GM19351 (cell line): ENCODE data around the gene MLYCD.
A peak's percentile ranks its signal among the peaks of the same experiment; 100 is the strongest.

Experiments
- ATAC-seq: cut with Tn5 transposase; IDR thresholded peaks from one replicate; pipeline ENCODE4 v1.9.1; 2021; ENCODE audit warnings: mild to moderate bottlenecking, moderate library complexity; ENCODE audit not compliant: unreplicated experiment

Gene MLYCD

DNA sequence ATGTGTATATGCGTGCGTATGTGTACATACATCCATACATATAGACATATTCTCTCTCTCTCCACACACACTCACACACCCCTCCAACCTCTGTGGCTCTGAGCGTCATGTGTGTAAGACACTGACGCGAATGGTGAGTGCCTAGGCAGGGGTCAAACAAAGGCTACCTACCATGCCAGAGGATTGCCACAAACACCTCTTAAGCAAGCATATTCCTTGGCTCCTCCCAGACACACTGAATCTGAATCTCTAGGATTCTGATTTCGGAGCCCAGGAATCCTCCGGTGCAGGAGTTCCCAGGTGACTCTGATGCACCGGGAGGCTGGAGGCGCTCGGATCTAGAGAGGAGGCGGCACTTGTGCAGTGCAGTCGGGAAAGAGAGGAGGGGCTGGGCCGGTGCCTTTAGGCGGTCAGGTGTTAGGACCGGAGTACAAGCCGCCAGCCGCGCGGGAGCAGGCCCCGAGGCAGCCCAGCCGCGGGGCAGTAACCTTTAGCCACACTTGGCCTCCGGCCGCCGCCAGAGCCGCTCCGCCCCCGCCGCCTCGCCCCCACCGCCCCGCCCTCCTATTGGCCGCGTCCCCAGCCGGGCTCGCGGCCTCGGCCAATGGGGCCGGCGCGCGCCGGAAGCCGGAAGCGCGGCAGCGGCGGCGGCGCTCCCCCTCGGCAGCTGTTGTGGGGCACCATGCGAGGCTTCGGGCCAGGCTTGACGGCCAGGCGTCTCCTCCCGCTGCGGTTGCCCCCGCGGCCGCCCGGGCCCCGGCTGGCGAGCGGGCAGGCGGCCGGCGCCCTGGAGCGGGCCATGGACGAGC lies at the start of gene MLYCD:
Gene MLYCD (plus strand): TSS at position 653 of the 809 bp plus-strand sequence. CDS start 30 bp downstream, at position 683.
- peak; percentile 87 for ATAC-seq

GRCh38 chr16:83849421-83849820 lies 49.5 kb upstream of the MLYCD start:
- no peak for ATAC-seq

GRCh38 chr16:83850947-83851346 lies 48.0 kb upstream of the MLYCD start:
- no peak for ATAC-seq

GRCh38 chr16:83851473-83851872 lies 47.4 kb upstream of the MLYCD start:
- ATAC-seq, result no peak

DNA sequence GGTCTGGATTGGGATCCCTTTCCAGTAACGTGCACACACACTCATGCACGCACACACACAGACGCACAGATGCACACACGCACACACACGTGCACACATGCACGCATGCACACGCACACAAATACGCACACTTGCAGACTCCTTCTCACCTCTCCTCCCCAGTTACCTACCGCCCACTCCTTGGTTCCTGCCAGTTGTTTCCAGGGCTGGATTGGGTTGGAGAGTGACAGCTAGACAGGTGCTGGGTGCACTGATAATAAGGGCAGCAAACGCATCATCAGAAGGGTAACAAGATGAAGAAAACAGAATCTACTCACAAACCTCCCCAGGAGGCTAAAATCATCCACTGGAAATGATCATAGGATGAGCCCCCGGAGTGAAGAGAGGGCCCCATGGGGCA lies 46.1 kb upstream of the MLYCD start:
- no peak for ATAC-seq

- no peak for ATAC-seq
Measured at GRCh38 chr16:83853834-83854233, 45.1 kb upstream of the MLYCD start.

- no peak for ATAC-seq
Measured at GRCh38 chr16:83854420-83854819, 44.5 kb upstream of the MLYCD start.

DNA sequence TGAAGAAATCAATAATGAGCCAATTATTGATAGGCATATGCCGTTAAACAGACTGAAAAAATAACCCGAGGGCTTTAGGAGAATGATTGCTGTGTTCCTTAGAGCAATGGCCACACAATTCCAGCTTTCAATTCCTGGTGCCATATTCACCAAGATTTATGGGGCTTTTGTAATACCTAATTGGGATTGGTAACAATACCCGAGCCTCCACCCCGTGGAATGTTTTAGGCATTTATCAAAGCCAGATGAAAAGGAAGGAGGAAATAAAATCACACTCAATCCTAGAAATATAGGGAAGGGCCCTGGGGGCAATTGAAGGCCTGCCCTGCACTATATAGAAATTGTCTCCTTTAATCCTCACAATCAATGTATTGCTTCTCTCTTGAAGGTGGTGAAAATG lies 42.1 kb upstream of the MLYCD start:
- no peak for ATAC-seq

- no peak for ATAC-seq
Measured at GRCh38 chr16:83859265-83859664, 39.6 kb upstream of the MLYCD start.

DNA sequence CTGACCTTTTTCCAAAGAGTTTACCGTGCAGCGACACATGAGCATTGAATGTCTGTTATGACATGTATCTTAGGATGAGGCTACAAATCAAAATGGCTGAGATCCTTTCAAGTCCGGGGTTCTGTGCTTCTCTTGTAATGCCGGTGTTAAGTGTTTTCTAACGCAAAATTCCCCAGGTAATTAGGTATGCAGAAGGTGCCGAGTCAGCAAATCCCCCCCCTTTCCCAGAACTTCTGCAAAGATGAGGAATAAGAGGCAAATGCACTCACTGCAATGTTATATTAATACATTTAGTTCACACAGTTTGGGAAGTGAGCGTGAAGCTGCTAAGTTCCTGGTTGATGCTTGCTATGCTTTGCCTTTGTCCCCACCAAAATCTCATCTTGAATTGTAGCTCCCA lies 36.3 kb upstream of the MLYCD start:
- no peak for ATAC-seq

DNA sequence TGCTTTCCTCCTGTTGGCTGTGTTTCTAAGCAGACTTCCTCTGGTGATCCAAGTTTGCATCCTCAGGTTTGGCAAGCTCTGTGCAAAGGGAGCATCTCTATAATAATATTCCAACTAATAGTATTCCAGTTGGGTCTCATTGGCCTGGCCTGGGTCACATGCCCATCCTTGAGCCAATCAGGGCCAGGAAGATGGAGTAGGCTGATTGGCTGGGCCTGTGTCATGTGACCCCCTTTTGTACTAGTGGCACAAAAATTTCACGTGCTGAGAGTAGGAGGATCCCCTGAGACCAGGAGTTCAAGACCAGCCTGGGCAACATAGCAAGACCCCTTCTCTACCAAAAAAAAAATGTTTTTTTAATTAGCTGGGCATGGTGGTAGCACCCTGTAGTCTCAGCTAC lies 35.2 kb upstream of the MLYCD start:
- ATAC-seq, result no peak

GRCh38 chr16:83870830-83871229 lies 28.1 kb upstream of the MLYCD start:
- ATAC-seq, result no peak

- no peak for ATAC-seq
Measured at GRCh38 chr16:83878838-83879237, 20.1 kb upstream of the MLYCD start.

DNA sequence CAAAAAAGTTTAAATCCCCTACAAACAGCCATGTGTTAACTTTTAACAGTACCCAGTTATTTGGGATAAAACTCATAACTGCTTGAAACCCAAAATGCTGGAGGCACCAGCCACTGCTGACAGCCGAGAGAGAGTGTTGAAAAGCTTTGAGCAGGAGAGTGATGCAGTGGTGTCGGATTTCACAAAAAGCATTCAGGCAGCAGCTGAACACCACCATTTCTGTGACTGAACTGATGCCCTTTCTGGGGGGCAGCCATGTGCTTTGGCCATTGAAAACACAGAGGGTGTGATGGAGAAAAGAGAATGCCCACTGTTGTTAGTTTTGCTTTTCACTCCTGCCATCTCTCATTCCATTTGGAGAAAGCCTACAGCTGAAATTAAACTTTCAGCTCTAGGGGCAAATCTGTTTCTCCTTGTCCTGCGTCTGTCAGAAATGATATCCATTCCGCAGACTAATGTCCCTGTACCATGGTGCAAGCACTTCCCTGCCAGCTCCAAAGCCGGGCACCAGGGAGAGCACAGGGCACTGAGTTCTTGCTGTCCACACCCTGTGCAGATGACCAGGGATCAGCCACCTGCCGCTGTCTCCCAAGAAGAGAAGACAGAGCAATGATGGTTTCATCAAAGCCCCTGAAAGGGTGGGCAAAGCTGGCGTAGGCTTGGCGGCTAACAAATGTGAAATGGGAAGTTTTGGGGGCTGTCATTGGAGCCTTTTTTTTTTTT lies 16.6 kb upstream of the MLYCD start:
- no peak for ATAC-seq

GRCh38 chr16:83886199-83886971 lies 12.5 kb upstream of the MLYCD start:
- ATAC-seq, result no peak

- ATAC-seq, result no peak
Measured at GRCh38 chr16:83887080-83887479, 11.8 kb upstream of the MLYCD start.

DNA sequence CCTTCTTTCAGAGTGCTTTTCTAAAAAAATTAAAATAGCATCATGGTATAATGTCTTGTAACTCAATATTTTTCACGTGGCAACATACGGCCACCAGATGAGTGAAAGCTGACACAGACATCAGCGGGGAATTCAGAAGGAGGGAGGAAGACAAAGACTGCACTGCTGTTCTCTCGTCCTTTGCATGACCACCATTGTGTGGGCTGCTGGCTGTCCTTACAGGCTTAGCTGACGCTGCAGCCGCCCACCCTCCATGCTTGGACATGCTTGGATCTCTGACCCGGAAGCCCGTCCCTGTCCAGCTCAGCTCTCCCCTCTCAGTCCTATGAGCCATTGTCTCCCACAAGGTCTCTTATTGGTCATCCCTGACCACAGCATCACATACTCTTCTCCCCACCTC lies 11.4 kb upstream of the MLYCD start:
- ATAC-seq, result no peak

GRCh38 chr16:83888672-83889044 lies 10.3 kb upstream of the MLYCD start:
- no peak for ATAC-seq

GRCh38 chr16:83890359-83890758 lies 8.6 kb upstream of the MLYCD start:
- no peak for ATAC-seq

DNA sequence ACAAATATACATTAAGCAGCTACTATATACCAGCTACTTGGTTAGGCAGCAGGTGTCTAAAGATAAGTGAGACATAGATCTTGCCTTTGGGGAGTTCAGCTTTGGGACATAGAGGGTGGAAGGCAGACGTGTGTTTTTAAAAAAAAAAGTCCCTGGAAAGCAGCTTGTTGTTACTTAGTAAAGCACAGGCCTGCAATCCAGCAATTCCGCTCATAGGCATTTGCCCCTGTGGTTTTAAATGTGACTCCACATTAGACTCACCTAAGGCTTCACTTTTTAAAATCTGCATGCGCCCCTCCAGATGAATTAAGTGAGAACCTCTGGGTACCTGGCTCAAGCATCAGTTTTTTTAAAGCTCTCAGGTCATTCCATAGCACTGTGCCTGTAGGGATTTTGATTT lies 7.2 kb upstream of the MLYCD start:
- no peak for ATAC-seq

DNA sequence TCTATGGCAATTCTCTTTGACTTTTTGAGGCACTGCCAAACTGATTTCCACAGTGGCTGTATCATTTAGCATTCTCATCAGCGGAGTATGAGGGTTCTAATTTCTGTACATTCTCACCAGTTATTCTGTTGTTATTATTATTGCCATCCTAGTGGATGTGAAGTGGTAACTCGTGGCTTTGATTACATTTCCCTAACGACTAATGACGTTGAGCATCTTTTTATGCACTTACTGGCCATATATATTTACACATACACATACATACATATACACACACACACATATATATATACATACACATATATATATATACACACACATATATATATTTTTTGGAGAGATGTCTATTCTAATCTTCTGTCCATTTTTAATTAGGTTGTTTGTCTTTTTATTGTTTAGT lies 3.7 kb upstream of the MLYCD start:
- no peak for ATAC-seq

- ATAC-seq, result no peak
Measured at GRCh38 chr16:83895942-83896341, 3.0 kb upstream of the MLYCD start.
